Measurements from ENCODE around the gene EVI2A. TPM values are rescaled to one million over a fixed set of nuclear protein-coding genes. Genes with fewer than 3 reads are reported as not detected.
A peak's percentile ranks its signal among the peaks of the same experiment; 100 is the strongest.

EVI2A gene
- total and polyA plus RNA-seq, 9 of the 15 experiments (the other 6 are each of a cell fraction or from before 2014, with no cell fraction given): 0.06 to 0.37 (median 0.15) TPM; not detected in 3

DNA sequence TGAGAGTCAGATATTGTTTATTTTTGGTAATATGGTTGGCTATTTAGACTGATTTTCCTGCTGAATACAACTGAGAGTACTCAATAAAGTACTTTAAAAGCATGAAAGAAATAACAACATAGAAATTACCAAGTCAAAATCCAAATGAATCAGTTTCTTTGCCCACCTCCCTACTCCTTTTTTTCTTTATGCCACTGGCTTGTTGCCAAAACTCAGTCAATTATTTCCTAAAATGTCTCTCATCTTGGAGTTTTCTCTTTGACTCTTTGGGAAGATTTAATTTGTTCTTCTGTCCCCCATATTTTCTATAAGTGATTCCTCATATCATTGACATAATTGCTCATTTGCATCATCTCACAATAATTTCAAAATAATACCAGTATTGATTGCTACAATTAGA, 21.8 kb downstream of the EVI2A start:
- ChIA-PET CTCF (ENCODE audit: low intra/inter-chr PET ratio) (no interaction called here), POLR2A (no interaction called here)
- Histone ChIP-seq H3K79me2 (ENCODE audit: control insufficient read depth, insufficient read depth, low read length) (no peaks in the 10 kb centered on the region; the same call in 2 of the 3 replicates), H4K20me1 (replicated peaks; ENCODE audit: control insufficient read depth, insufficient read depth, low read length) (no peaks in the 10 kb centered on the region), H3K4me3 (no peak overlapping the region), H3K9me1 (ENCODE audit: control insufficient read depth, insufficient read depth, low read length) (no peaks in the 10 kb centered on the region), H3K9ac (ENCODE audit: insufficient read depth in 1 of 2, low read depth in 2 of 2, low read length in 2 of 2) (no peak overlapping the region), H3K27ac (ENCODE audit: extremely low read depth, low read depth, low read length) (no peak overlapping the region), H3K4me1 (replicated peaks in 1 of 2; ENCODE audit: control insufficient read depth in 2 of 2, insufficient read depth in 2 of 2, low read length in 2 of 2) (no peaks in the 10 kb centered on the region), H3K27me3 (ENCODE audit: control insufficient read depth in 2 of 2, insufficient read depth in 2 of 2, low read length in 2 of 2) (no peaks in the 10 kb centered on the region), H3K4me2 (ENCODE audit: insufficient read depth, low read length) (no peak overlapping the region), H3K36me3 (ENCODE audit: control insufficient read depth, insufficient read depth, low read length) (no peaks in the 10 kb centered on the region; the same call in 1 of the 3 replicates), H2AFZ (ENCODE audit: low read depth, low read length) (no peak overlapping the region), H3K9me3 (replicated peaks; ENCODE audit: control insufficient read depth, insufficient read depth, low read depth, low read length) (no peaks in the 10 kb centered on the region)
- ATAC-seq (no peak), DNase-seq (ENCODE audit: extremely low read depth in 1 of 4, low spot score in 3 of 4) (no peak), FAIRE-seq (no peak)
- in situ Hi-C loops (cut with MboI): no loop called here
- intact Hi-C loops (cut with micrococcal nuclease): no loop called here
- BruUV-seq (replicated peaks): no TSS peak
- TF ChIP-seq ZNF76 (CRISPR knock-in tag; IDR thresholded peaks at IDR 0.05; ENCODE audit: borderline replicate concordance) (no peak), NFIC (IDR thresholded peaks at IDR 0.05) (peak; percentile 83), ZNF3 (CRISPR knock-in tag; IDR thresholded peaks at IDR 0.05) (no peak), FOXK1 (CRISPR knock-in tag; IDR thresholded peaks at IDR 0.05; ENCODE audit: borderline replicate concordance) (no peak), SREBF1 (IDR thresholded peaks at IDR 0.05; ENCODE audit: borderline replicate concordance, low read depth, low read length) (no peak)

DNA sequence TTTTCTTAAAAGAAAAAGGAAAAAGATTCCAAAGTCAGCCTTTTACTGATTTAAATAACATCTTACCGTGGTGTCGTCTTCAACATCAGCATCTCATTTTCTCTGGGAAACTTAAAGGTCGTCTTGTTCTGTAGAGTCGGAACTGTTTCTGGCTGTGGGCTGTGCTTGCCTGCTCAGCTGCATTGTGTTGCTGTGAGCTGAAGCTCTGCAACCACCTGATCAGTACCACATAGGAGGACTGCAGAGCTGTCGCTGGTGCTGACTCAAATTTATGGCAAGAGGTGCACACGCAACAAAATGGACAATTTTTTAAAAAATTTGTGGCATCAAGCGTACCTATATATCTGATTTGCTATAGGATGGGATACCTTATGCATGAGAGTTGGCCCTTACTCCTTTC, 24.3 kb downstream of the EVI2A start, which contains the start of gene OMG:
Gene OMG, minus strand, starts transcription at position 150 of the 400 bp plus-strand sequence. CDS start 908 bp downstream, outside the sequence.
- peaks cover 2% of the 10 kb centered on the region for H3K36me3 ChIP-seq (ENCODE audit: control insufficient read depth, insufficient read depth, low read length)
- no peak for ATAC-seq
- H3K27ac ChIP-seq (ENCODE audit: extremely low read depth, low read depth, low read length): no peak within 1 kb of the TSS
- TF ChIP-seq TCFL5 (CRISPR knock-in tag; conservative IDR thresholded peaks at IDR 0.05) (no peak), CBX1 (IDR thresholded peaks at IDR 0.05; ENCODE audit: low read depth) (no peak), HIVEP1 (CRISPR knock-in tag; IDR thresholded peaks at IDR 0.05) (no peak), BRD4 (IDR thresholded peaks at IDR 0.05) (no peak)
- H2AFZ ChIP-seq (ENCODE audit: low read depth, low read length): no peak within 1 kb of the TSS
- intact Hi-C loops (cut with micrococcal nuclease): no loop called here
- no peaks in the 10 kb centered on the region for H3K79me2 ChIP-seq (ENCODE audit: control insufficient read depth, insufficient read depth, low read length)
- H3K27me3 ChIP-seq (ENCODE audit: control insufficient read depth in 2 of 2, insufficient read depth in 2 of 2, low read length in 2 of 2): no peaks in the 10 kb centered on the region
- H3K9me3 ChIP-seq (replicated peaks; ENCODE audit: control insufficient read depth, insufficient read depth, low read depth, low read length): no peaks in the 10 kb centered on the region
- FAIRE-seq: no peak
- CTCF ChIA-PET (ENCODE audit: low intra/inter-chr PET ratio): no interaction called here
- H3K4me1 ChIP-seq (replicated peaks in 1 of 2; ENCODE audit: control insufficient read depth in 2 of 2, insufficient read depth in 2 of 2, low read length in 2 of 2): no peaks in the 10 kb centered on the region
- no peak within 1 kb of the TSS for H3K4me2 ChIP-seq (ENCODE audit: insufficient read depth, low read length)
- no peak within 1 kb of the TSS for H3K4me3 ChIP-seq
- no peak for DNase-seq (ENCODE audit: extremely low read depth in 1 of 4, low spot score in 3 of 4)
- H3K9ac ChIP-seq (ENCODE audit: insufficient read depth in 1 of 2, low read depth in 2 of 2, low read length in 2 of 2): no peak within 1 kb of the TSS
- BruUV-seq (replicated peaks): no TSS peak
- POLR2A ChIA-PET: no interaction called here
- H3K9me1 ChIP-seq (ENCODE audit: control insufficient read depth, insufficient read depth, low read length): no peaks in the 10 kb centered on the region
- no peaks in the 10 kb centered on the region for H4K20me1 ChIP-seq (replicated peaks; ENCODE audit: control insufficient read depth, insufficient read depth, low read length)
- WGBS (ENCODE audit: insufficient coverage, low coverage, missing lambda C conversion rate): 88% methylated on average over 7 of the region's 7 CpGs
- in situ Hi-C loops (cut with MboI): no loop called here
